Stomach (tissue), 9 donors: ENCODE measurements around the gene USP53. TPM values are rescaled to one million over a fixed set of nuclear protein-coding genes. Genes with fewer than 3 reads are reported as not detected.

Experiments
- DNase-seq, 2 donors: peaks; one replicate each; pipeline versions ENCODE4 v3.0.0 to v3.0.0-alpha.2; 2013 to 2019
- H3K27ac ChIP-seq, 5 donors: fragments of 200-600 bp in 4 of 5; sonication (generic) in 4 of 5; one replicate each; pipeline ENCODE4 v1.5.1; 2013 to 2019; ENCODE audit warnings: mild to moderate bottlenecking in 1 of 5, moderate library complexity in 1 of 5
- H3K27me3 ChIP-seq, 3 donors: fragments of 200-600 bp; sonication (generic); one replicate each; pipeline ENCODE4 v1.5.1; 2017 to 2019; ENCODE audit warnings: mixed run types in 1 of 3
- H3K36me3 ChIP-seq, 4 donors: fragments of 200-600 bp; sonication (generic); 1 replicate in 3 of 4; 2 replicates in 1 of 4; pipeline ENCODE4 v1.5.1; 2016 to 2019
- H3K4me1 ChIP-seq, 4 donors: fragments of 200-600 bp; sonication (generic); one replicate each; pipeline ENCODE4 v1.5.1; 2016 to 2019
- H3K4me3 ChIP-seq, 4 donors: fragments of 200-600 bp; sonication (generic) in 3 of 4; one replicate each; pipeline ENCODE4 v1.5.1; 2016 to 2019; ENCODE audit warnings: mild to moderate bottlenecking in 1 of 4
- H3K9me3 ChIP-seq, 4 donors: fragments of 200-600 bp; sonication (generic); one replicate each; pipeline ENCODE4 v1.5.1; 2016 to 2019
- CTCF ChIP-seq, 7 experiments: fragments of 450-650 bp in 4 of 7; fragments of 200-600 bp in 3 of 7; sonication (generic) in 3 of 7; IDR thresholded peaks; one replicate each; pipeline ENCODE4 v1.5.1; 2016 to 2019; ENCODE audit warnings: antibody characterized with exemption in 7 of 7, control low read depth in 2 of 7, mild to moderate bottlenecking in 1 of 7
- EP300 ChIP-seq: sonication (generic); formaldehyde crosslinking; IDR thresholded peaks from one replicate; pipeline ENCODE4 v1.6.1; 2017; ENCODE audit warnings: antibody characterized with exemption
- POLR2A ChIP-seq, 4 donors: fragments of 450-650 bp; IDR thresholded peaks; one replicate each; pipeline ENCODE4 v1.6.1; 2016; ENCODE audit warnings: antibody characterized with exemption in 4 of 4, control low read depth in 2 of 4, mild to moderate bottlenecking in 1 of 4, moderate library complexity in 1 of 4
- POLR2AphosphoS5 ChIP-seq, 3 donors: sonication (generic); formaldehyde crosslinking; IDR thresholded peaks; one replicate each; pipeline ENCODE4 v1.6.1; 2016; ENCODE audit warnings: antibody characterized with exemption in 3 of 3
- WGBS, 5 donors: extraction: QIAGEN DNeasy Blood & Tissue Kit in 3 of 5; methylation state at CpG; one replicate each; pipeline versions ENCODE4 v1.1.5 to v1.1.7; 2013 to 2018; 5-methylcytosine and 5-hydroxymethylcytosine counted together
- intact Hi-C: fragments of 100-400 bp; cut with DNase I; formaldehyde crosslinking; loops from one replicate; pipeline ENCODE4 v1.15.1; 2023; ENCODE audit warnings: low total_unique reads
- polyA plus RNA-seq, 3 donors: library from polyadenylated mRNA; stranded (reverse); fragments of 200-250 nt; gene quantifications; one replicate each; pipeline ENCODE4 v1.2.3, GENCODE V29; 2013
- total RNA-seq, 5 donors: library from RNA; depleted of rRNA; stranded (reverse); fragments of >200 nt; gene quantifications; one replicate each; pipeline versions ENCODE4 v1.1.0 to v1.2.3, GENCODE V29; 2014 to 2016
- donor health status: healthy with polysubstance abuse.
- donor health status: Bipolar disorder and iron deficiency.
- donor health status: healthy.

USP53 gene
- total and polyA plus RNA-seq, 8 donors = 15.8 to 116 (median 54.1) TPM

- no peak for TF ChIP-seq CTCF (IDR thresholded peaks at IDR 0.05)
- TF ChIP-seq EP300 = no peak
- no peak for TF ChIP-seq POLR2AphosphoS5 (IDR thresholded peaks at IDR 0.05)
- no peak for TF ChIP-seq POLR2A (IDR thresholded peaks at IDR 0.05)
- peak in 1 of 2 donors; percentile 41 for DNase-seq
- 1 to 7% (median 4%) methylated on average over 2 of the region's 2 CpGs for WGBS, 5 donors
- Histone ChIP-seq H3K27me3 (no peaks in the 10 kb centered on the region), H3K36me3 (peaks cover 7 to 33% (median 27%) of the 10 kb centered on the region in 4 donors), H3K4me1 (peaks cover 14 to 47% (median 30%) of the 10 kb centered on the region in 4 donors), H3K9me3 (no peaks in the 10 kb centered on the region), H3K27ac (peak overlapping the region; percentile 41 to 98 (median 94)), H3K4me3 (peak overlapping the region; percentile 59 to 85 (median 70))
- intact Hi-C loops = no loop called here
Measured at GRCh38 chr4:119299260-119299671, 86.8 kb downstream of the USP53 start.

- H3K27ac ChIP-seq = peak overlapping the region; percentile 93 to 98 (median 95)
- WGBS, 5 donors = 0 to 1% (median 0%) methylated on average over 9 of the region's 9 CpGs
- peaks cover 7 to 33% (median 27%) of the 10 kb centered on the region in 4 donors for H3K36me3 ChIP-seq
- DNase-seq = no peak
- no peaks in the 10 kb centered on the region for H3K9me3 ChIP-seq
- peak overlapping the region; percentile 59 to 85 (median 70) for H3K4me3 ChIP-seq
- H3K27me3 ChIP-seq = no peaks in the 10 kb centered on the region
- peaks cover 14 to 47% (median 30%) of the 10 kb centered on the region in 4 donors for H3K4me1 ChIP-seq
- intact Hi-C loops = no loop called here
- TF ChIP-seq POLR2A (IDR thresholded peaks at IDR 0.05) (no peak), POLR2AphosphoS5 (IDR thresholded peaks at IDR 0.05) (no peak), CTCF (IDR thresholded peaks at IDR 0.05) (no peak), EP300 (no peak)
Measured at GRCh38 chr4:119299741-119300100, 87.2 kb downstream of the USP53 start.

GRCh38 chr4:119300101-119300978 lies 87.8 kb downstream of the USP53 start:
- 0 to 1% (median 0%) methylated on average over 46 to 54 of the region's 54 CpGs for WGBS, 5 donors
- no peaks in the 10 kb centered on the region for H3K27me3 ChIP-seq
- TF ChIP-seq EP300 = no peak
- TF ChIP-seq POLR2A (IDR thresholded peaks at IDR 0.05) = peak in 2 of 4 donors; percentile 26 to 55
- peak; percentile 80 to 93 (median 90) for TF ChIP-seq POLR2AphosphoS5 (IDR thresholded peaks at IDR 0.05)
- no peak for TF ChIP-seq CTCF (IDR thresholded peaks at IDR 0.05)
- H3K9me3 ChIP-seq = no peaks in the 10 kb centered on the region
- peaks cover 14 to 43% (median 30%) of the 10 kb centered on the region in 4 donors for H3K4me1 ChIP-seq
- DNase-seq = peak; percentile 97 to 98
- H3K4me3 ChIP-seq = peak overlapping the region; percentile 59 to 85 (median 70)
- peaks cover 7 to 27% (median 26%) of the 10 kb centered on the region in 4 donors for H3K36me3 ChIP-seq
- peak overlapping the region; percentile 93 to 98 (median 95) for H3K27ac ChIP-seq
- intact Hi-C loops = no loop called here

GRCh38 chr4:119302073-119302832 lies 89.7 kb downstream of the USP53 start:
- intact Hi-C loops = no loop called here

More at GRCh38 chr4:119302073-119302832, 89.7 kb downstream of the USP53 start:
- no peak overlapping the region for H3K27ac ChIP-seq
- TF ChIP-seq CTCF (IDR thresholded peaks at IDR 0.05) = no peak
- TF ChIP-seq POLR2AphosphoS5 (IDR thresholded peaks at IDR 0.05) = no peak
- TF ChIP-seq POLR2A (IDR thresholded peaks at IDR 0.05) = no peak
- no peak for TF ChIP-seq EP300
- no peak overlapping the region for H3K4me3 ChIP-seq
- H3K9me3 ChIP-seq = no peaks in the 10 kb centered on the region
- DNase-seq = no peak
- H3K27me3 ChIP-seq = no peaks in the 10 kb centered on the region
- peaks cover 1 to 8% (median 7%) of the 10 kb centered on the region in 4 donors for H3K36me3 ChIP-seq
- peaks cover 14 to 28% (median 24%) of the 10 kb centered on the region in 4 donors for H3K4me1 ChIP-seq
- WGBS, 5 donors = 71 to 80% (median 74%) methylated on average over 5 of the region's 5 CpGs
